K562 (cell line): ENCODE results near the gene WASF3.

Experiments
- CREBBP ChIP-seq: IDR thresholded peaks from one replicate; pipeline ENCODE4 v1.6.1; 2012; ENCODE audit warnings: low read depth, mild to moderate bottlenecking, control low read depth, inconsistent platforms, low read length
- TAF9B ChIP-seq: fragments of 450-650 bp; IDR thresholded peaks from 2 replicates; pipeline ENCODE4 v1.6.1; 2018; ENCODE audit warnings: mild to moderate bottlenecking; ENCODE audit not compliant: partially characterized antibody
- TF ChIP-seq, protein P1 (sequence below), 3 experiments: IDR thresholded peaks in 2 of 3; conservative IDR thresholded peaks in 1 of 3; 2 replicates each; pipeline ENCODE4 v1.5.1; 2011 to 2012; ENCODE audit warnings: low read length in 3 of 3, mild to moderate bottlenecking in 3 of 3, control low read depth in 2 of 3, improper control_type of control experiment in 1 of 3, inconsistent platforms in 1 of 3, low read depth in 1 of 3, mixed read lengths in 1 of 3, moderate library complexity in 1 of 3; ENCODE audit not compliant: insufficient read depth in 2 of 3

DNA sequence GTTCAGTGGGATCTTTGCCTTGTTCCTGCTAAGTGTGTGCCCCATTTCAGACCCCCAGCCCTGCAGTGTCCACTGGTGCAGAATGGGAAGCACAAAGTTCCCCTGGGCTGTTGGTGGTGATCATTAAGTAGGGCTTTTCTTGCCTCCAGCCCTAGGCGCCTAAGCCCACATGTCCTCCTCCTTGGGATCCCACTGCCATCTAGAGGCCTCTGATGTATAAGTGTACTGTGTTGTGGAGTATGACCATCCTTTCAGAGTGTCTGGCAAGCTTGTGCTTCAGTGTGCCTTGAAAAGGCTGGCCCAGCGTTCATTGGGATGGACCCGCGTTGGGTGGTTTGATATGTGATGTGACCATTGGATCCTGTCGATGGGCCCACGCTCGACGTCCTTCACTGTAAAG is 71.2 kb downstream of the WASF3 start:
- TF ChIP-seq TAF9B (no peak), CREBBP (no peak)
- TF ChIP-seq, protein P1, sequence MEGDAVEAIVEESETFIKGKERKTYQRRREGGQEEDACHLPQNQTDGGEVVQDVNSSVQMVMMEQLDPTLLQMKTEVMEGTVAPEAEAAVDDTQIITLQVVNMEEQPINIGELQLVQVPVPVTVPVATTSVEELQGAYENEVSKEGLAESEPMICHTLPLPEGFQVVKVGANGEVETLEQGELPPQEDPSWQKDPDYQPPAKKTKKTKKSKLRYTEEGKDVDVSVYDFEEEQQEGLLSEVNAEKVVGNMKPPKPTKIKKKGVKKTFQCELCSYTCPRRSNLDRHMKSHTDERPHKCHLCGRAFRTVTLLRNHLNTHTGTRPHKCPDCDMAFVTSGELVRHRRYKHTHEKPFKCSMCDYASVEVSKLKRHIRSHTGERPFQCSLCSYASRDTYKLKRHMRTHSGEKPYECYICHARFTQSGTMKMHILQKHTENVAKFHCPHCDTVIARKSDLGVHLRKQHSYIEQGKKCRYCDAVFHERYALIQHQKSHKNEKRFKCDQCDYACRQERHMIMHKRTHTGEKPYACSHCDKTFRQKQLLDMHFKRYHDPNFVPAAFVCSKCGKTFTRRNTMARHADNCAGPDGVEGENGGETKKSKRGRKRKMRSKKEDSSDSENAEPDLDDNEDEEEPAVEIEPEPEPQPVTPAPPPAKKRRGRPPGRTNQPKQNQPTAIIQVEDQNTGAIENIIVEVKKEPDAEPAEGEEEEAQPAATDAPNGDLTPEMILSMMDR (IDR thresholded peaks at IDR 0.05 in 2 of 3, conservative IDR thresholded peaks at IDR 0.05 in 1 of 3; ENCODE audit: insufficient read depth in 2 of 3, low read depth in 1 of 3, low read length in 3 of 3) = peak in 2 of 3 experiments; percentile 18 to 24; a peak in 1 of 6 replicates
